Daoy (cell line): Measurements from ENCODE around the gene TMEM53. TPM values are rescaled to one million over a fixed set of nuclear protein-coding genes. Genes with fewer than 3 reads are reported as not detected.

Source experiments
- DNase-seq: peaks from one replicate; pipeline ENCODE4 v3.0.0-alpha.2; 2015; ENCODE audit warnings: low read depth
- total RNA-seq: library from RNA; depleted of rRNA; stranded (reverse); fragments of >200 nt; shearing (Covaris generic); gene quantifications from 2 replicates; pipeline ENCODE4 v1.2.3, GENCODE V29; 2014

TMEM53 gene
- total RNA-seq, 1 experiment from 2014 or later, result 5.5 TPM

DNA sequence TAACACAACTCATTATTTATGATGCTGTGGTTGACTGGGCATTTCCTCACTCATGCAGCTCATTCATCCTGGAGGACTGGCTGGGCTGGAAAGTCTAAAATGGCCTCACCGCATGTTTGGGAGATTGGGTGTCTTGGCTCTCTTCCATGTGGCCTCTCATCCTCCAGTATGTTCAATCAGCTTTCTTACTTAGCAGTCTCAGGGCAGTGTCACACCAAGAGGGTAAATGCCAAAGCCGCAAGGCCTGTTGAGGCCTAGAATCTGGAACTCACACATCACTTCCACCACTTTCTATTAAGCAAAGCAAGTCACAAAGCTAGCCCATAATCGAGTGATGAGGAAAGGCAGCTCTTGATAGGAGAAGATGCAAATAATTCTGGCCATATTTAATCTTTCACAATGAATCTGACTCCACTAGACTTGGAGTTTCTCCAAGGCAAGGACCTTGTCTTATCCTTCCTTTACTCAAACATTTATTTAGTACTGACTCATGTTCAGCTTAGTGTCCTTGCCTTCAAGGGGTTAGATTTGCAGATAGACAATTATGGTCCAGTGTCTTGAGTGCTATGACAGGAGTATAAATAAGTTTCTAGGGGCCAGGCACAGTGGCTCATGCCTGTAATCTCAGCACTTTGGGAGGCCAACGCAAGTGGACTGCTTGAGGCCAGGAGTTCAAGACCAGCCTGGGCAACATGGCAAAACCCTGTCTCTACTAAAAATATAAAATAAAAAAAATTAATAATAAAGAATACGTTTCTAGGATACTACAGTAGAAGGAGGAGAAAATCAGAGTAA is 45.1 kb downstream of the TMEM53 start:
- DNase-seq, result peak; percentile 81

DNA sequence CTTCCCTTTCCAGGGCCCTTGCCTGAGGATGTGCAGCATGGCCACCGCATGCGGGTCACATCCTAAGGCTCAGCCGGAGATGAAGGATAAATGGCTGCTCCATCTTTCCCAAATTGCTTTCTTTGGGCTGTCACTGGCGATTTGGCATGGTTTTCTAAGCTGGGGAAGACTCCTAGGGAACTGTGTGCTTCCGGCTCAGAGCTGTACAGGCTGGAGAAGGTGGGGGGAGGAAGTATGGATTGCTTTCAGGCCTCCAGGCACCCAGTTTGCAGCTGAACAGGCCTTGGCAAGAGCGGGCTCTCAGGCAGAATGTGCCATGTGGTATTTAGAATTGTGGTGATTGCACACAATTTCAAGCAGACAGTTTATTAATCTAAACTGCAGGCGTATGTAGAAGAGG is 48.9 kb downstream of the TMEM53 start:
- DNase-seq, result no peak

DNA sequence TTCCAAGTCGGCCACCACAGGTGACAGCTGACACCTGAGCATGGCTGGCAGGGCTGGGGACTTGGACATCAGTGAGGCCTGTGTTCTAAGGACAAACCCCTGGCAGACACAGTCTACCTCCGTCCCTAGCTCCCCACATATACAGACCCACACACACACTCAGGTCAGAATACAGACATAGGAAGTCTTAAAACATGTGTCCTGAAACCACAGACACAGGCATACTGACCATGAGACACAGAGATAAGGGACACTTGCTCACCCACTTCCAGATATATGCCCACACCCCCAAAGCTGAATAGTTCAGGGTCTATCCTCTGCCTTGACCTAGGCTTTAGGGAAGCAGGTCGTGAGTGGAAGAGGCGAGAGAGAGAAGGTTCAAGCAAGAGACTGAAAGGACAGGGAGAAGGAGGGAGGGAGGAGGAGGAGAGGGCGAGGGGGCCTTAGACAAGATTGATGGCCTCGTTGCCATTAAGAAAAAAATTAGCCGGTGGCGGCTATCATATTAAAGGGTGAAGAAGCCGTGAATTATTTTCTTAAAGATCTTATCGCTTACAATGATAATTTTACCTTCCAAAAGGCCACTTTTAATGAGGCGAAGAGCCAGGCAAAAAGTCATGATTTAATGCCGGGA is 49.9 kb downstream of the TMEM53 start:
- DNase-seq, result no peak

GRCh38 chr1:44621841-44622286 is 52.4 kb downstream of the TMEM53 start:
- no peak for DNase-seq

DNA sequence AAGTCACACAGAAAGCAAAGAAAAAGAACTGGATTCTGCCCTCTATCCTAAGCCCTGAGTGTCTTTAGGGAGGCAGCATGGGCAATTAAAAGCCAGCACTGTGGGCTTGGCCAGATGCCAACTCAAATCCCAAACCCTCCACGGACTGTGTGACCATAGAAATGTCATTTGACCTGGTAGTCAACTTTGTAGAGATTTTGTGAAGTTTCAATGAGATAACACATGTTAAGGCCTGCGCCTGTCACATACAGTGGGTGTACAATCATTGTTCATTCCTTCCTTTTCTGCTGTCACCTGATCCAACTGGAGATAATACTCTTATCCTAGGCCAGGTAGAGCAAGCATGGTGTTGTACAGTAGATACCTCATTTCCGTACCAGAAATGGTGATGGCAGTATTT is 54.2 kb downstream of the TMEM53 start:
- no peak for DNase-seq

GRCh38 chr1:44619261-44619900 is 54.9 kb downstream of the TMEM53 start:
- DNase-seq, result peak; percentile 67

DNA sequence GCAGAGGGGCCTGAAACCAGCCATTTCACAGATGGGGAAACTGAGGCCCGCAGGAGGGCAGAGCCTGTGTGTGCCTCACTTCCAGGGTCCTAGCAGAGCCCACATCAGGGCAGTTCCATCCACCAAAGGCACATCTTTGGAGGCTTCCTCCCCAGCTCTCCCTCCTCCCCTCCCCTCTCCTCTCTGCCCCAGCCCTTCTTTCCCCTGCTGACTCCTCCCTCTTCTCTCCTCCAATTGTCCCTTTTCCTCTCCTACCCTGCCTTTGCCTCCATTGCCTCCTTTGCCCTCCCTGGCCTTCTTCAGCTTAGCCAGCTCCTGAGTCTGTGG is 56.6 kb downstream of the TMEM53 start:
- DNase-seq, result no peak

DNA sequence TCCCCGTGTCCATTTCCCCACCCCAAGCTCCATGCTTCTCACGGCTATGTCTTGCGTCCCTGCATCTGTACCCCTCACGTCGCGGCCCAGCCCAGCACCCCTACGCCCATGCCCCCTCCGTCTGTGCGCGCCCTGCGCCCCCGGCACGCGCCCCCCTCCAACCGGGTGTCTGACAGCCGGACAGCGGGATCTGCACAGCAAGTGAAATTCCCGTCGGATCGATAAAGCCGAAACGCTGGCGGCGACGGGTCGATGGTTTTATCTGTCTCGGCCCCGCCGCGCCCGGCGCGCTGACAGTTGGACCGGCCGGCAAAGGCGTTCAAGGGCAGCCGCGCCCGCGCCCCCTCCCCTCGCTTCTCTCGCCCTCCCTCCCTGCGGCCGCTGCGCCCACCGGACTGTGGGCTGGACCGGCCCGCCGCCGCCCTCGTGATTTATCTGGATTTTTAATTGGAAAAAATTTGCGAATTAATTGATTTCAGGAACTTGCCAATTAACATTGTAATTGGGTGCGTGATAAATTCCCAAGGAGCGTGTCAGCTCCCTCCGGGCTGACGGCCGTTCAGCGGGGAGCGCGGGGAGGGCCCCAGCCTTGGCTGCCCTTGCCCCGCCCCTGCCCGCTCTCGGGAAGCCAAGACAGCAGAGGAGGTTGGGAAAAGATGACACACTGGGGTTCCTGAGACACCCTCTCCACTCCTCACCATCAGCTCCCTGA is 57.1 kb downstream of the TMEM53 start:
- peak; percentile 58 for DNase-seq

DNA sequence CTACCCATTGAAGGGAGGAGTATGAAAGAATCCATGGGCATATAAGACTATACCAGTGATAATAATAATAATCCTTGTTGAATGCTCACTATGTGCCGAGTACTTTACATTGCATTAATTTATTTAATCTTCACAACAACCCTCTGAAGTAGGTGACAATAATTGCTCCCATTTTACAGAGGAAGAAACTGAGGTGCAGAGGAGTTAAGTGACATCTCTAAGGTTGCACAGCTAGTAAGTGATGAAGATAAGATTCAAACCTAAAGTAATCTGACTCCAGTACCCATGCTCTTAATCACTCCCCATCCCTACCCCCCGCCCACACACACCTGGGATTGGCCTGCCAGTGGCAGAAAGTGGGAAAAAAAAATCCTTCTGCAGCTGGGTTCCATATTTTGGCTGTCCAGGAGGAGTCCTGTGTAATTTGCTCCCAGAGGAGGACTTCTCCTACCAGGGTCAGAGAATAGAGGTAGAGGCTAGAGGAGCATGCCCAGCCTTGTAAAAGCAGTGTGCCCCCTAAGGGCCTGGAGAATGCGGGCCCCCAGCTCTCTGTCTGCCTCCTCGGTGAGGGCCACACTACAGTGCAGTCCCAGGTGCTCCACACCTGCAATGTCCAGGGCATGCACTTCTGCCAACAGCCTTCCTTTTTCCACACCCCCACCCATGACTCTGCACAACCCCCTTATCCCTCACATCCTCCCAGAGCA is 57.8 kb downstream of the TMEM53 start:
- no peak for DNase-seq

DNA sequence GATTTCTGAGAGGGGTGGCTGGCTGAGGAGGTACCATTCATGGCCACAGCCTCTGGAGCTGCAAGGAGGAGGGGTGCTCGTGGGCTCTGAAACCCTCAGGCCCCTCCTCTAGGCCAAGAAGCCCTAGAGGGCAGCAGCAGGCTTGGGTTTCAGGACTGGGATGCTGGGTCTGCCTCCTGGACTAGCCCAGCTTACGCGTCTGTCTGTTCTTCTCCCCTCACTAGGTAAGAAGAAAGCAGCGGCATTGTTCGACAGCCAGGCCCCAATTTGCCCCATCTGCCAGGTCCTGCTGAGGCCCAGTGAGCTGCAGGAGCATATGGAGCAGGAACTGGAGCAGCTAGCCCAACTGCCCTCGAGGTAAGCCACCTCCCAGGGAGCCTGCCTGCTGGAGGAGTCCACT is 60.3 kb downstream of the TMEM53 start:
- no peak for DNase-seq

- DNase-seq, result no peak
These were observed 62.4 kb downstream of the TMEM53 start for GRCh38 chr1:44611866-44612265.

DNA sequence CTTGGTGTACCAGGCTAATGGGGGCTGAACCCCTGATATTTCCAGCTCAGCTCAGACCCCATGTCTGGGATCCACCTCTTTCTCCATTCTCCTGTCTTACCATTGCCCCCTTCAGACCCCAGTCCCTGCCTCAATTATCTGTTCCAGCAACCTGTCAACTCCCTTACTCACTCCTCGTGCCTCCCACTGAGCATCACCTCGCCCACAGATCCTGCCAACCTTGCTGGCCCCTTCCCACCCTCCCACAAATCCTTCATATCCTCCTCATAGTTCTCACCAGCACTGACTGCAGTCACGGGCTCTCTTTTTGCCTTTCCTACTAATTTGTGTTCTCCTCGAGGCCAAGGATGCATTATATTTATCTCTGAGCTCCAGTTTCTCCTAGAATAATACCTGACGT is 62.9 kb downstream of the TMEM53 start:
- DNase-seq, result no peak

DNA sequence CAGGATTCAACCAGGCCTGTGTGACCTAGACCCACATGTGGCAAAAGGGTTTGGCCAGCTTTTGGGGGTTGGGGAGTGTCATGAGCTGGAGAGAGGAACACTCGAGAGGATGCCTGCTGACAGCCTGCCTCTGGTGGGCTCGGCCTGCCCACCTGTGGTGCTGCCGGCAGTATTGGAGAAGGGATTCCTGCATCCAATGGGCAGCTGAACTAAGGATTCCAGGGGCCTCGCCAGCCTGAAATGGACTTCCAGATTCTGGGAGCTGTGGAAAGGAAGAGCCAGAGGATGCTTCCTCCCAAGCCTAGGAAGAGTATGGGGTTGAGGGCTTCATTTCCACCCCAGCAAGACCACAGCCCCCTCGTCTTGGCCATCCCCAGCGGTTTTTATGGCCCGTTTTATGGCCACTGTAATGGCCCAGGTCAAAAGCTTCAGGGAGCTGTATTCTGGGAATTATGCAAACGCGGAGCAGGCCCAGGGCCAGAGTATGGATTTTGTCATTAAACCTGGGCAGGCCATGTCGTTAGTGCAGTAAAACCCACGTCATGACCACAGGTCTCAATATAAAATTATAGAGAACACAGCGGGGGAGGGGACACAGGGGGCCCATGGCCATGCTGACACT is 63.6 kb downstream of the TMEM53 start:
- DNase-seq, result no peak

GRCh38 chr1:44609768-44610526 is 64.3 kb downstream of the TMEM53 start:
- DNase-seq, result no peak

GRCh38 chr1:44609412-44609767 is 64.9 kb downstream of the TMEM53 start:
- peak; percentile 59 for DNase-seq

GRCh38 chr1:44608141-44608540 is 66.1 kb downstream of the TMEM53 start:
- no peak for DNase-seq

GRCh38 chr1:44606701-44607281 is 67.5 kb downstream of the TMEM53 start:
- DNase-seq, result no peak

DNA sequence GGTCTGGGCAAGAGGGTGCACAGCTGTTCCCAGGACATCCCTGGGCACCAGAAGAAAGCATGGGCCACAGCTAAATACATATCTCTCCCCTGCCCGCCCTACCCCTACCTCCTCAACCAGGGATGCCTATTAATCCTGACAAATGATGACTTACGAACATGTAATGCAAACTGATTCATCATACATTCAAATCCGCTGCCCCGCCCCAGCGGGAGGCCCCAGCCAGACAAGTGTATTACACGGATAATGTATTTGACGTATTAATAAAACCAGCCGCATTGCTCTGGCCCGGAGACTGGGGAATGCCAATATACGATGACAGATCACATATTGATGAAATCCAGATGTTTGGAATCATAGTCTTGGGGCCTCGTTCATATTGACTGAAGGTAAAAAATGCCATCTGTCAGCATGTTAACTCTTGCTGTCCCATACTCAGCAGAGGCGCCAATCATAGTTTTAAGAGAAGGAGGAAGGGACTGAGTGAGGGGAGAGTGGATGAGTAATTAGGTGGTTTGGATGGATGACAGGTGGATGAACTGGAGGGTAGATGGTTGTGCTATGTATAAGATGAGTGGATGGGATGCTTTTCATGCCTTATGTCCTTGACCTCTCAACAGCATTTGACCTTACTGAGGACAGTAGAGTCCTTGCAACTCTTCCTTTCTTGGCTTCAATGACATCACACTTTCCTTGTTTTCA is 68.2 kb downstream of the TMEM53 start:
- DNase-seq, result no peak

- DNase-seq, result no peak
These were observed 69.9 kb downstream of the TMEM53 start for GRCh38 chr1:44604157-44604955.
